PC-3 (cell line): ENCODE results near the gene MPDZ.

Source experiments
- CTCF ChIP-seq: fragments of 300-600 bp; sonication (generic); conservative IDR thresholded peaks from 2 replicates; pipeline ENCODE4 v1.5.1; 2017; ENCODE audit warnings: antibody characterized with exemption, low read depth, mild to moderate bottlenecking, low read length
- EZH2 ChIP-seq: fragments of 300-600 bp; sonication (generic); IDR thresholded peaks from one replicate; pipeline ENCODE4 v1.6.1; 2017; ENCODE audit warnings: antibody characterized with exemption, mild to moderate bottlenecking, low read length; ENCODE audit not compliant: unreplicated experiment
- EZH2phosphoT487 ChIP-seq: fragments of 300-600 bp; sonication (generic); IDR thresholded peaks from 2 replicates; pipeline ENCODE4 v1.6.1; 2018; ENCODE audit warnings: mild to moderate bottlenecking, antibody characterized with exemption, low read length, borderline replicate concordance

GRCh38 chr9:13076616-13077015 lies 202.9 kb downstream of the MPDZ start:
- TF ChIP-seq CTCF (no peak), EZH2 (no peak), EZH2phosphoT487 (no peak)
